ENCODE results near the gene TENM3.

The TENM3 gene

GRCh38 chr4:182743815-182744214 lies 500.6 kb downstream of the TENM3 start:
- Histone ChIP-seq H3K4me3 (ENCODE audit: low read depth, low read length) (no peak overlapping the region), H3K36me3 (no peaks in the 10 kb centered on the region; the same call in none of the 2 replicates), H3K4me1 (peaks cover 5% of the 10 kb centered on the region), H3K9me3 (no peaks in the 10 kb centered on the region; the same call in 1 of the 2 replicates), H3K27me3 (no peaks in the 10 kb centered on the region)
- no peak for TF ChIP-seq CTCF (IDR thresholded peaks at IDR 0.05; ENCODE audit: low read depth, low read length)
- DNase-seq = no peak

GRCh38 chr4:182745237-182745636 lies 502.0 kb downstream of the TENM3 start:
- H3K27me3 ChIP-seq = no peaks in the 10 kb centered on the region
- H3K36me3 ChIP-seq = no peaks in the 10 kb centered on the region; the same call in none of the 2 replicates
- H3K4me1 ChIP-seq = peaks cover 5% of the 10 kb centered on the region
- no peak for TF ChIP-seq CTCF (IDR thresholded peaks at IDR 0.05; ENCODE audit: low read depth, low read length)
- peak; percentile 78 for DNase-seq
- no peaks in the 10 kb centered on the region; the same call in 1 of the 2 replicates for H3K9me3 ChIP-seq
- H3K4me3 ChIP-seq (ENCODE audit: low read depth, low read length) = no peak overlapping the region

- H3K9me3 ChIP-seq = no peaks in the 10 kb centered on the region; the same call in 1 of the 2 replicates
- H3K27me3 ChIP-seq = no peaks in the 10 kb centered on the region
- H3K36me3 ChIP-seq = no peaks in the 10 kb centered on the region; the same call in none of the 2 replicates
- no peak overlapping the region for H3K4me3 ChIP-seq (ENCODE audit: low read depth, low read length)
- TF ChIP-seq CTCF (IDR thresholded peaks at IDR 0.05; ENCODE audit: low read depth, low read length) = no peak
- DNase-seq = no peak
- peaks cover 5% of the 10 kb centered on the region for H3K4me1 ChIP-seq
These were observed 503.7 kb downstream of the TENM3 start for GRCh38 chr4:182746876-182747275.

- Histone ChIP-seq H3K9me3 (no peaks in the 10 kb centered on the region; the same call in 1 of the 2 replicates), H3K4me1 (peaks cover 5% of the 10 kb centered on the region), H3K36me3 (peaks cover 1% of the 10 kb centered on the region), H3K4me3 (ENCODE audit: low read depth, low read length) (no peak overlapping the region), H3K27me3 (no peaks in the 10 kb centered on the region)
- no peak for DNase-seq
- no peak for TF ChIP-seq CTCF (IDR thresholded peaks at IDR 0.05; ENCODE audit: low read depth, low read length)
These were observed 505.1 kb downstream of the TENM3 start for GRCh38 chr4:182748283-182748682.

- TF ChIP-seq CTCF (IDR thresholded peaks at IDR 0.05; ENCODE audit: low read depth, low read length) = no peak
- Histone ChIP-seq H3K27me3 (no peaks in the 10 kb centered on the region), H3K4me3 (ENCODE audit: low read depth, low read length) (no peak overlapping the region), H3K9me3 (no peaks in the 10 kb centered on the region; the same call in 1 of the 2 replicates), H3K36me3 (peaks cover 8% of the 10 kb centered on the region), H3K4me1 (peaks cover 5% of the 10 kb centered on the region)
- no peak for DNase-seq
These were observed 505.7 kb downstream of the TENM3 start for GRCh38 chr4:182748949-182749348.

- Histone ChIP-seq H3K4me1 (peaks cover 5% of the 10 kb centered on the region), H3K36me3 (peaks cover 15% of the 10 kb centered on the region), H3K9me3 (no peaks in the 10 kb centered on the region; the same call in 1 of the 2 replicates), H3K27me3 (no peaks in the 10 kb centered on the region), H3K4me3 (ENCODE audit: low read depth, low read length) (no peak overlapping the region)
- TF ChIP-seq CTCF (IDR thresholded peaks at IDR 0.05; ENCODE audit: low read depth, low read length) = no peak
- no peak for DNase-seq
These were observed 506.5 kb downstream of the TENM3 start for GRCh38 chr4:182749667-182750167.

Data from BE2C (cell line).